Vagina (tissue), 2 donors: ENCODE measurements around the gene UQCRC1. TPM values are rescaled to one million over a fixed set of nuclear protein-coding genes. Genes with fewer than 3 reads are reported as not detected.

Experiments
- DNase-seq, 2 donors: peaks; one replicate each; pipeline ENCODE4 v3.0.0-alpha.2; 2017; ENCODE audit errors: extremely low spot score in 2 of 2
- H3K27ac ChIP-seq: fragments of 200-600 bp; sonication (generic); one replicate; pipeline ENCODE4 v1.5.1; 2019
- H3K27me3 ChIP-seq: fragments of 200-600 bp; sonication (generic); one replicate; pipeline ENCODE4 v1.5.1; 2019
- H3K36me3 ChIP-seq, 2 donors: fragments of 200-600 bp; sonication (generic); one replicate each; pipeline ENCODE4 v1.5.1; 2017 to 2019
- H3K4me1 ChIP-seq: fragments of 200-600 bp; sonication (generic); one replicate; pipeline ENCODE4 v1.5.1; 2019
- H3K4me3 ChIP-seq, 2 donors: fragments of 200-600 bp; sonication (generic); 1 replicate in 1 of 2; 2 replicates in 1 of 2; pipeline ENCODE4 v1.5.1; 2016 to 2019
- H3K9me3 ChIP-seq: fragments of 200-600 bp; sonication (generic); one replicate; pipeline ENCODE4 v1.5.1; 2019
- POLR2A ChIP-seq, 2 donors: fragments of 450-650 bp; IDR thresholded peaks; one replicate each; pipeline ENCODE4 v1.6.1; 2017; ENCODE audit warnings: antibody characterized with exemption in 2 of 2, mild to moderate bottlenecking in 2 of 2, moderate library complexity in 2 of 2
- POLR2AphosphoS5 ChIP-seq, 2 donors: sonication (generic); formaldehyde crosslinking; IDR thresholded peaks; one replicate each; pipeline ENCODE4 v1.9.0; 2017; ENCODE audit warnings: antibody characterized with exemption in 2 of 2, mild to moderate bottlenecking in 2 of 2, low read depth in 1 of 2; ENCODE audit not compliant: insufficient read depth in 1 of 2
- intact Hi-C: fragments of 100-400 bp; cut with DNase I; formaldehyde crosslinking; loops from one replicate; pipeline ENCODE4 v1.15.1; 2023
- total RNA-seq: library from RNA; depleted of rRNA; stranded (reverse); fragments of >200 nt; gene quantifications from one replicate; pipeline ENCODE4 v1.2.3, GENCODE V29; 2016
- TF ChIP-seq, protein P1 (sequence below), 3 experiments: fragments of 450-650 bp in 2 of 3; fragments of 200-600 bp in 1 of 3; sonication (generic) in 1 of 3; IDR thresholded peaks; one replicate each; pipeline ENCODE4 v1.5.1; 2017 to 2019; ENCODE audit warnings: antibody characterized with exemption in 3 of 3, mild to moderate bottlenecking in 2 of 3, moderate library complexity in 2 of 3

UQCRC1 gene
- total RNA-seq, 1 donor from 2014 or later: 190 TPM

DNA sequence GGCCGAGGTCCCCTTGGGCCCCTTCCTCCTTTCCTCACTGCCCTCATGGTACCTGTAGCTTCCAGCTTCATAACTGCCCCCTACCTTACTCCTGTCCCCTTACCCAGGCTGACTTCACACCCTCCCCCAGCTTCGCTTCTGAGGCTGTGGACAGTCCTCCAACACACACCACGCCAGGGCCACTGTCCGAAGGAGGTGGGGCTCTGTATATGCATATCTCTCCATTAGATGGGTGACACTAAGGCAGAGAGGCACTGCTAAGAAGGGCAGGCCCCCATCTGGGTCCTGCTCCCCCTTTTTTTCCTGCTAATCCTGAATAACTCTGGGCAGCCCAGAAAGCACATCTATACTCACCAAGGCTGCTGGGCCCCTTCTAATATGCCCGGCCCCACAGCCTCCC lies 13.3 kb downstream of the UQCRC1 start:
- DNase-seq: no peak
- H3K27ac ChIP-seq: peak overlapping the region; percentile 94
- intact Hi-C loops: no loop called here
- peaks cover 84% of the 10 kb centered on the region for H3K4me1 ChIP-seq
- TF ChIP-seq POLR2AphosphoS5 (IDR thresholded peaks at IDR 0.05; ENCODE audit: insufficient read depth in 1 of 2, low read depth in 1 of 2) (no peak), POLR2A (IDR thresholded peaks at IDR 0.05) (no peak)
- TF ChIP-seq, protein P1, sequence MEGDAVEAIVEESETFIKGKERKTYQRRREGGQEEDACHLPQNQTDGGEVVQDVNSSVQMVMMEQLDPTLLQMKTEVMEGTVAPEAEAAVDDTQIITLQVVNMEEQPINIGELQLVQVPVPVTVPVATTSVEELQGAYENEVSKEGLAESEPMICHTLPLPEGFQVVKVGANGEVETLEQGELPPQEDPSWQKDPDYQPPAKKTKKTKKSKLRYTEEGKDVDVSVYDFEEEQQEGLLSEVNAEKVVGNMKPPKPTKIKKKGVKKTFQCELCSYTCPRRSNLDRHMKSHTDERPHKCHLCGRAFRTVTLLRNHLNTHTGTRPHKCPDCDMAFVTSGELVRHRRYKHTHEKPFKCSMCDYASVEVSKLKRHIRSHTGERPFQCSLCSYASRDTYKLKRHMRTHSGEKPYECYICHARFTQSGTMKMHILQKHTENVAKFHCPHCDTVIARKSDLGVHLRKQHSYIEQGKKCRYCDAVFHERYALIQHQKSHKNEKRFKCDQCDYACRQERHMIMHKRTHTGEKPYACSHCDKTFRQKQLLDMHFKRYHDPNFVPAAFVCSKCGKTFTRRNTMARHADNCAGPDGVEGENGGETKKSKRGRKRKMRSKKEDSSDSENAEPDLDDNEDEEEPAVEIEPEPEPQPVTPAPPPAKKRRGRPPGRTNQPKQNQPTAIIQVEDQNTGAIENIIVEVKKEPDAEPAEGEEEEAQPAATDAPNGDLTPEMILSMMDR (IDR thresholded peaks at IDR 0.05): no peak
- H3K9me3 ChIP-seq: no peaks in the 10 kb centered on the region
- H3K4me3 ChIP-seq: no peak overlapping the region
- peaks cover 0 to 37% of the 10 kb centered on the region in 2 donors for H3K36me3 ChIP-seq
- H3K27me3 ChIP-seq: no peaks in the 10 kb centered on the region

DNA sequence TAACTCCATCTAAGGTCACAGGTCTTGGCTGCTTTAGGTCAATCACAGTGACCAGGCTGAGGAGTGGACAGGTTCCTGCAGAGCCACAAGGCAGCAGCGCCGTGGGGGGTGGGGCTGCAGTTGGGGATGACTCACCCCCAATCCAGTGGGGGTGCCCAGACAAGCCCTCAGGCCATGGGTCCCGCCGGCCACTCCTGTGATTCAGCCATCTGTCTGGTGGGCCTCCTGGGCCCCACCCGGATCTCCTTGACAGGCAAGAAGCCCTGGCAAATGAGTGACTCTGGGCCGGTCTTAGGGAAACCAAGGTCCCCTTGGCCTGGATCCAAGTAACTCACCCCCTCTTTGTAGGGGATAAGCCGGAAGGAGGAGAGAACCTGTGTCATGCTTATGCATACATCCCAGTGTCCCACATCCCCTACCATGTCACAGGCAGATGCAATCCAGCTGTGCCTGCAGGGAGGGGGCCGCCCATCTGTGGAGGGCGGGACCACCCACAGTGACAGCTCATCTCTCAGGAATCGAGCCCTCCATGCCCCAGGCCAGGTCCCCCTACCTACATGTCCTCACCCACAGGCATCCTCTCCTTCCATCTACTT lies 13.8 kb downstream of the UQCRC1 start:
- TF ChIP-seq POLR2AphosphoS5 (IDR thresholded peaks at IDR 0.05; ENCODE audit: insufficient read depth in 1 of 2, low read depth in 1 of 2) (peak; percentile 16 to 68), POLR2A (IDR thresholded peaks at IDR 0.05) (no peak)
- Histone ChIP-seq H3K27me3 (no peaks in the 10 kb centered on the region), H3K4me3 (peak overlapping the region; percentile 63 to 68), H3K36me3 (peaks cover 0 to 32% of the 10 kb centered on the region in 2 donors), H3K4me1 (peaks cover 78% of the 10 kb centered on the region), H3K27ac (peak overlapping the region; percentile 94), H3K9me3 (no peaks in the 10 kb centered on the region)
- intact Hi-C loops: no loop called here
- DNase-seq: no peak

DNA sequence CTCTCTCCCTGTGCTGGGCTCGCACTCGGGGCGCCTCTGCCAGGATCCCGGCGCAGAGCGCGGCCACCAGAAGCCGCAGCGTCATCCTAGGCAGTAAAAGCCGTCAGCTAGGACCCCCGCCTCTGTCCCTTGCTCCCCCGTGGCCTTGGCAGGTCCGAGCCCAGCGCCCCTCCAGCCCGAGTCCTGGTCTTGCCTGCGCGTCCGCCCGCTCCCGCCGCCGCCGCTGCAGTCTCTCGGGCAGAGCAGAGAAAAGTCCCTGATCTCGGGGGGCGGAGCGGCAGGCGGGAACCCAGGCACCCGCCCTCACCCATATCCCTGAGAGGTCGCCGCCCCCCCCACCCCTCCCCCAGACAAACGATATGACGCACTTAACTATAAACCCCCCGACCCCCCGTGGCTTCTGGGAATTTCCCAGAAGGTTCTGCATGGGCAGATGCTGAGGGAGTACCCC lies 14.3 kb downstream of the UQCRC1 start, which contains the start of gene COL7A1:
Gene COL7A1, minus strand, starts transcription at position 255 of the 451 bp plus-strand sequence. Its CDS starts 170 bp downstream, at position 85.
- no peak for DNase-seq
- Histone ChIP-seq H3K27ac (peak within 1 kb of the TSS; percentile 94), H3K9me3 (no peaks in the 10 kb centered on the region), H3K27me3 (no peaks in the 10 kb centered on the region), H3K4me3 (peak within 1 kb of the TSS; percentile 63 to 68), H3K36me3 (peaks cover 0 to 27% of the 10 kb centered on the region in 2 donors), H3K4me1 (peaks cover 73% of the 10 kb centered on the region)
- intact Hi-C loops: no loop called here
- TF ChIP-seq POLR2A (IDR thresholded peaks at IDR 0.05) (no peak), POLR2AphosphoS5 (IDR thresholded peaks at IDR 0.05; ENCODE audit: insufficient read depth in 1 of 2, low read depth in 1 of 2) (no peak)
- TF ChIP-seq, protein P1 (IDR thresholded peaks at IDR 0.05): no peak

DNA sequence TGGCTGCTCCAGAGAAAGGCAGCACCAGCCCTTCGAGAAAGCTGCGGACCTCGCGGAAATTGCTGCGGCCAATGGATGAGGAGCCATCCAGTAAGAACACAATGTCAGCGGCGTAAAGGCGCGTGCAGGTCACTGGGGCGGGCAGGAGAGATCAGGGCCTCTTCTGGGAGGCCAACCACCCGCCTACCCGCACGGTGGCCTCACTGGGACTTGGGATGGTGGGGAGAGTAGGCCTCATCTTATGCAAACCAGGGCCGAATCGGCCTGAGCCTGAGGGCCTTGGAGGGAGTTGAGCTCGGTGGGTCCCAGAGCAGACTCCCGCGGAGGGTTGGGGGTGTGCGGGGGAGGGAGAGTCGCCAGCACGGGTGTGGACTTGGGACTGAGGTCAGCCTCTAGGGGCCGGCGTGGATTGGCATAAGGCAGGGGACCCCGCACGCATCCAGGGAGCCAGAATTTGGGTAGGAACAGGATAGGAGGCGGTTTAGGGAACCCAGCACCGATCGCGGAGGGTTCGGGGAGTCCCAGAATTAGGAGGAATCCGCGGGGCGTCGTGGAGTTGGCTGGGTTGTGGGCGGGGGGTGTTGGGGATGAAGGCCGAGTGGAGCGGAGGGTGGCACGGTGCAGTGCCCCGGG lies 14.9 kb downstream of the UQCRC1 start:
- peak overlapping the region; percentile 94 for H3K27ac ChIP-seq
- peaks cover 0 to 21% of the 10 kb centered on the region in 2 donors for H3K36me3 ChIP-seq
- H3K4me3 ChIP-seq: peak overlapping the region; percentile 63 to 68
- no peaks in the 10 kb centered on the region for H3K27me3 ChIP-seq
- intact Hi-C loops: no loop called here
- TF ChIP-seq, protein P1 (IDR thresholded peaks at IDR 0.05): no peak
- TF ChIP-seq POLR2AphosphoS5 (IDR thresholded peaks at IDR 0.05; ENCODE audit: insufficient read depth in 1 of 2, low read depth in 1 of 2) (no peak), POLR2A (IDR thresholded peaks at IDR 0.05) (no peak)
- H3K4me1 ChIP-seq: peaks cover 67% of the 10 kb centered on the region
- H3K9me3 ChIP-seq: no peaks in the 10 kb centered on the region
- DNase-seq: no peak

DNA sequence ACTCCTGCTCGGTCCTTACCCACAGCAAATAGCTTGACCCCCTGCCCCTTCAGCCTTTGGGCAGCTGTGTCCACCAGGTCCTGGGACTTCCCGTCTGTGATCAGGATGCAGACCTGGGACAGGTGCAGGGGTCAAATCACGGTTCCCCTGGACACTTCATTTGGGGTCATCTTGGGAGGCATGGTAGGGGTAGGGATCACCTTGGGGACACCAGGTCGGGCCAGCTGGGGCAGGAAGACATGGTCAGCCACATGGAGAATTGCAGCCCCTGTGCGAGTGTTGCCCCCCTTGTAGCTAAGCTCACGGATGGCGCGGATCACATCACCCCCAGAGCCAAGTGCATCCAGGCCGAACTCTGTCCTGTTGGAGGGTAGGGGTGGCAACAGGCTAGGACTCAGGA lies 16.1 kb downstream of the UQCRC1 start:
- no peaks in the 10 kb centered on the region for H3K27me3 ChIP-seq
- intact Hi-C loops: no loop called here
- no peak overlapping the region for H3K27ac ChIP-seq
- H3K4me3 ChIP-seq: no peak overlapping the region
- peaks cover 0 to 13% of the 10 kb centered on the region in 2 donors for H3K36me3 ChIP-seq
- H3K9me3 ChIP-seq: no peaks in the 10 kb centered on the region
- H3K4me1 ChIP-seq: peaks cover 55% of the 10 kb centered on the region
- no peak for TF ChIP-seq POLR2AphosphoS5 (IDR thresholded peaks at IDR 0.05; ENCODE audit: insufficient read depth in 1 of 2, low read depth in 1 of 2)
- no peak for TF ChIP-seq POLR2A (IDR thresholded peaks at IDR 0.05)
- TF ChIP-seq, protein P1 (IDR thresholded peaks at IDR 0.05): no peak
- no peak for DNase-seq
